ENCODE measurements around the gene MBNL1.
"Not testable (repeated sequence)": the region's sequence is repeated elsewhere in the genome, so short reads cannot be mapped to it uniquely, and the experiment has no call there.

MBNL1 gene

GRCh38 chr3:152436707-152437590 is 168.2 kb downstream of the MBNL1 start:
- peak overlapping the region; percentile 43 for H3K27ac ChIP-seq
- no peak for TF ChIP-seq CTCF (conservative IDR thresholded peaks at IDR 0.05)

- H3K27ac ChIP-seq: no peak overlapping the region
- no peak for TF ChIP-seq CTCF (conservative IDR thresholded peaks at IDR 0.05)
These were observed 169.5 kb downstream of the MBNL1 start for GRCh38 chr3:152438181-152438580.

- no peak overlapping the region for H3K27ac ChIP-seq
- TF ChIP-seq CTCF (conservative IDR thresholded peaks at IDR 0.05): no peak
These were observed 170.0 kb downstream of the MBNL1 start for GRCh38 chr3:152438706-152439105.

- H3K27ac ChIP-seq: not testable (repeated sequence)
These were observed 171.5 kb downstream of the MBNL1 start for GRCh38 chr3:152440243-152440642.

- no peak for TF ChIP-seq CTCF (conservative IDR thresholded peaks at IDR 0.05)
- H3K27ac ChIP-seq: no peak overlapping the region
These were observed 174.7 kb downstream of the MBNL1 start for GRCh38 chr3:152443212-152444023.

GRCh38 chr3:152444029-152444641 is 175.4 kb downstream of the MBNL1 start:
- H3K27ac ChIP-seq: no peak overlapping the region
- TF ChIP-seq CTCF (conservative IDR thresholded peaks at IDR 0.05): peak; percentile 77

- TF ChIP-seq CTCF (conservative IDR thresholded peaks at IDR 0.05): no peak
- H3K27ac ChIP-seq: no peak overlapping the region
These were observed 176.5 kb downstream of the MBNL1 start for GRCh38 chr3:152445212-152445611.
